CD14-positive monocyte (primary cell): ENCODE data around the gene MRGPRD. TPM values are rescaled to one million over a fixed set of nuclear protein-coding genes. Genes with fewer than 3 reads are reported as not detected.

ENCODE experiments used
- DNase-seq, 3 donors: peaks; one replicate each; pipeline ENCODE4 v3.0.0-alpha.2; 2011 to 2022
- H2AFZ ChIP-seq: 2 replicates; pipeline ENCODE4 v1.6.0; 2012; ENCODE audit warnings: mild to moderate bottlenecking, low read depth, low read length, inconsistent platforms; ENCODE audit not compliant: insufficient read depth, poor library complexity, severe bottlenecking
- H3K27ac ChIP-seq, 2 donors: 1 replicate in 1 of 2; 2 replicates in 1 of 2; pipeline ENCODE4 v1.5.1; 2012 to 2013; ENCODE audit warnings: low read length in 2 of 2, control low read depth in 1 of 2, inconsistent platforms in 1 of 2, low read depth in 1 of 2, mild to moderate bottlenecking in 1 of 2
- H3K27me3 ChIP-seq, 2 donors: one replicate each; pipeline versions ENCODE4 v1.6.0 to v1.6.1; 2011 to 2013; ENCODE audit warnings: low read length in 2 of 2; ENCODE audit not compliant: control insufficient read depth in 2 of 2, insufficient read depth in 2 of 2
- H3K36me3 ChIP-seq, 2 donors: replicated peaks in 1 of 2; 1 replicate in 1 of 2; 2 replicates in 1 of 2; pipeline versions ENCODE4 v1.5.1 to v1.6.1; 2012 to 2013; ENCODE audit warnings: low read length in 2 of 2, control low read depth in 1 of 2, inconsistent platforms in 1 of 2, mild to moderate bottlenecking in 1 of 2; ENCODE audit not compliant: insufficient read depth in 2 of 2, control insufficient read depth in 1 of 2
- H3K4me1 ChIP-seq, 2 donors: 1 replicate in 1 of 2; 2 replicates in 1 of 2; pipeline versions ENCODE4 v1.5.1 to v1.6.1; 2012 to 2013; ENCODE audit warnings: low read length in 2 of 2, control low read depth in 1 of 2, inconsistent platforms in 1 of 2, mild to moderate bottlenecking in 1 of 2, moderate library complexity in 1 of 2; ENCODE audit not compliant: insufficient read depth in 2 of 2, control insufficient read depth in 1 of 2
- H3K4me2 ChIP-seq: replicated peaks from 2 replicates; pipeline ENCODE3; 2012; ENCODE audit warnings: low read length, moderate library complexity, mild to moderate bottlenecking; ENCODE audit not compliant: poor library complexity, severe bottlenecking; ENCODE audit errors: extremely low read depth
- H3K4me3 ChIP-seq, 3 experiments: fragments of 200-600 bp in 1 of 3; sonication (generic) in 1 of 3; replicated peaks in 1 of 3; 1 replicate in 2 of 3; 2 replicates in 1 of 3; pipeline ENCODE4 v1.5.1; 2011 to 2013; ENCODE audit warnings: low read length in 3 of 3, mild to moderate bottlenecking in 3 of 3, control low read depth in 2 of 3, low read depth in 2 of 3, inconsistent platforms in 1 of 3, moderate library complexity in 1 of 3
- H3K79me2 ChIP-seq: 2 replicates; pipeline ENCODE4 v1.6.0; 2012; ENCODE audit warnings: mild to moderate bottlenecking, control low read depth, inconsistent platforms, low read length, moderate library complexity; ENCODE audit not compliant: insufficient read depth
- H3K9ac ChIP-seq: 2 replicates; pipeline ENCODE4 v1.6.0; 2017; ENCODE audit warnings: low read length, mild to moderate bottlenecking; ENCODE audit not compliant: insufficient read depth, poor library complexity, severe bottlenecking
- H3K9me3 ChIP-seq, 2 donors: replicated peaks in 1 of 2; 1 replicate in 1 of 2; 2 replicates in 1 of 2; pipeline versions ENCODE4 v1.5.1 to v1.6.1; 2012 to 2013; ENCODE audit warnings: low read length in 2 of 2, control low read depth in 1 of 2; ENCODE audit not compliant: control insufficient read depth in 1 of 2, insufficient read depth in 1 of 2
- H4K20me1 ChIP-seq: 2 replicates; pipeline ENCODE4 v1.6.0; 2012; ENCODE audit warnings: mild to moderate bottlenecking, low read length, control low read depth, moderate library complexity; ENCODE audit not compliant: insufficient read depth
- H3K27ac Mint-ChIP-seq, 7 donors: one replicate each; pipeline ENCODE4 v1.8.0; 2020; ENCODE audit warnings: mild to moderate bottlenecking in 7 of 7, mixed read lengths in 7 of 7, moderate library complexity in 6 of 7, inconsistent platforms in 2 of 7
- H3K27me3 Mint-ChIP-seq, 3 donors: one replicate each; pipeline ENCODE4 v1.8.0; 2021 to 2022; ENCODE audit warnings: low read depth in 3 of 3, mild to moderate bottlenecking in 3 of 3, mixed read lengths in 3 of 3, moderate library complexity in 3 of 3, inconsistent platforms in 1 of 3
- H3K36me3 Mint-ChIP-seq, 2 donors: one replicate each; pipeline ENCODE4 v1.8.0; 2020; ENCODE audit warnings: mixed read lengths in 2 of 2, inconsistent platforms in 1 of 2, mild to moderate bottlenecking in 1 of 2
- H3K4me1 Mint-ChIP-seq: one replicate; pipeline ENCODE4 v1.8.0; 2020; ENCODE audit warnings: mild to moderate bottlenecking, mixed read lengths
- H3K4me3 Mint-ChIP-seq, 2 donors: one replicate each; pipeline ENCODE4 v1.8.0; 2020; ENCODE audit warnings: mild to moderate bottlenecking in 2 of 2, mixed read lengths in 2 of 2, moderate library complexity in 1 of 2
- H3K9me3 Mint-ChIP-seq, 7 donors: one replicate each; pipeline ENCODE4 v1.8.0; 2020 to 2022; ENCODE audit warnings: mixed read lengths in 7 of 7, mild to moderate bottlenecking in 6 of 7, moderate library complexity in 6 of 7, inconsistent platforms in 2 of 7
- CTCF ChIP-seq: fragments of 200-600 bp; IDR thresholded peaks from one replicate; pipeline ENCODE4 v1.8.0; 2022; ENCODE audit warnings: antibody characterized with exemption, mild to moderate bottlenecking
- WGBS: methylation state at CpG from one replicate; pipeline ENCODE4 v1.1.5; 2013; ENCODE audit warnings: missing lambda C conversion rate; ENCODE audit not compliant: insufficient coverage; 5-methylcytosine and 5-hydroxymethylcytosine counted together
- intact Hi-C, 2 donors: fragments of 100-400 bp; cut with micrococcal nuclease; formaldehyde crosslinking; loops; one replicate each; pipeline versions ENCODE4 v1.15.0 to v1.15.1; 2023
- polyA plus RNA-seq, 3 donors: library from polyadenylated mRNA; depleted of rRNA in 1 of 3; unstranded in 2 of 3; stranded (reverse) in 1 of 3; fragments of 300-500 nt in 2 of 3; fragments of >200 nt in 1 of 3; fragmentation: Illumina TruSeq in 2 of 3; gene quantifications; 1 replicate in 2 of 3; 2 replicates in 1 of 3; pipeline ENCODE4 v1.2.3, GENCODE V29; 2012 to 2021

The MRGPRD gene
- polyA plus RNA-seq, 3 donors: not detected

DNA sequence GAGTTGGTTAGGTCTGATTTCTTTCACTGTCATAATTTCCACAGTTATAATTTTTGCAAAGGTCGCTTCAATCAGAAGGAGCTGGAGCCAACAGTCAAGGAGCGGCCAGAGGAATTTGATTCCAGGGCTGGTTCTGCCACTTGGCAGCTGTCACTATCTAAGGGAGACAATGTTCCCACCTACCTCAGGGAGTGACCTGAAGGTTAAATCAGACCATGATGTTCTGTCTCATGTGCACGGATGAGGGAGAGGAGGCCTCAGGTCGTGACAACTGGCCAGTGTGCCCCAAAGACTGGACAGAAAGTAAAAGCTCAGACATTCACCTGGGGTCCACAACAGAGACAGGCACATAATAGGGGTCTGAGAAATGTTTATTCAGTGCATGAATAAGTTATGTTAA, 7.6 kb downstream of the MRGPRD start:
- Mint-ChIP-seq H3K27me3 (peaks cover 5 to 17% (median 14%) of the 10 kb centered on the region in 3 donors), H3K27ac (no peak overlapping the region), H3K4me3 (no peak overlapping the region), H3K4me1 (peaks cover 1% of the 10 kb centered on the region), H3K9me3 (peaks cover 0 to 4% (median 0%) of the 10 kb centered on the region in 7 donors), H3K36me3 (no peaks in the 10 kb centered on the region)
- H2AFZ ChIP-seq: no peak overlapping the region
- no peaks in the 10 kb centered on the region for H3K79me2 ChIP-seq
- H3K27ac ChIP-seq: no peak overlapping the region
- H4K20me1 ChIP-seq: no peaks in the 10 kb centered on the region
- DNase-seq: no peak
- H3K9me3 ChIP-seq: no peaks in the 10 kb centered on the region
- no peak overlapping the region for H3K9ac ChIP-seq
- H3K4me2 ChIP-seq: no peak overlapping the region
- no peak for TF ChIP-seq CTCF
- H3K27me3 ChIP-seq: peaks cover 0 to 8% of the 10 kb centered on the region in 2 donors
- intact Hi-C loops: no loop called here
- no peak overlapping the region for H3K4me3 ChIP-seq
- WGBS: no CpG with 5 or more reads among the region's 4 CpGs
- H3K36me3 ChIP-seq: no peaks in the 10 kb centered on the region
- no peaks in the 10 kb centered on the region for H3K4me1 ChIP-seq

DNA sequence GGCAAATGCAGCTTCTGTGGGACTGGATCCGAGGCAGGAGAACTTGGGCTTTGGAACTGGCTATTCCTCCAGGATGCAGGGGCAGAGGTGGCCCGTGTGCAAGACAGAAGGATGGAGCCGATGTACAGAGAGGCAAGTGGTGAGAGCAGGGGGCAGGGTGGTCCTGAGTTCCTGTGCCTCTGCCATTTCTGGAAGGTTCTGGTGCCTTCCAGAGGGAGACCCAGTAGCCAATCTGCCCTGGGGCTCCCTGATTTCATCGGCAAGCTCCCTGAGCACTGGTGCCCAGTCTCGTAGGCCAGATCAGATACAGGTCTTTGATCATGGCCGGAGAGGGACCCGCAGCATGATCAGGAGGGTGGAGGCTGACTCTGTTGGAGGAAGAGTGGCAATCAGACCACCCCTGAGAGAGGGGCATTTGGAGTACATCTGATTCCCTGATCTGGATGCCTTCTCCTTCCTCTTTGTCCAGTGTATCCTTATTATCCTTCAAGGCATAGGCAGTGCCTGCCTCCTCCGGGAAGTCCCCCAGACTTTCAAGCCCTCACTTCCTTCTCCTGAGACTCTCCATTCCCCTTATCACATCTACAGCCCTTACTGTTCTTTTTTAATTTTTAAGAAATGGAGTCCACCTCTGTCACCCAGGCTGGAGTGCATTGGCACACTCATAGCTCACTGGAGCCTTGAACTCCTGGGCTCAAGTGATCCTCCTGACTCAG, 9.7 kb downstream of the MRGPRD start:
- H3K4me1 ChIP-seq: no peaks in the 10 kb centered on the region
- no peaks in the 10 kb centered on the region for H3K79me2 ChIP-seq
- Mint-ChIP-seq H3K9me3 (peaks cover 0 to 4% (median 0%) of the 10 kb centered on the region in 7 donors), H3K4me1 (peaks cover 1% of the 10 kb centered on the region), H3K4me3 (no peak overlapping the region), H3K27me3 (peaks cover 5 to 13% (median 9%) of the 10 kb centered on the region in 3 donors), H3K27ac (peak overlapping the region in 1 of 7 donors; percentile 29), H3K36me3 (no peaks in the 10 kb centered on the region)
- WGBS: 98% methylated on average over 5 of the region's 8 CpGs
- no peaks in the 10 kb centered on the region for H3K9me3 ChIP-seq
- DNase-seq: no peak
- intact Hi-C loops: loop anchor here in 1 of 2 donors (1.0 kb wide), 1 partner anchor 11 kb away; no protein-coding TSS in a partner anchor
- no peak overlapping the region for H3K4me3 ChIP-seq
- H3K27ac ChIP-seq: no peak overlapping the region
- H3K36me3 ChIP-seq: no peaks in the 10 kb centered on the region
- TF ChIP-seq CTCF: no peak
- no peak overlapping the region for H3K4me2 ChIP-seq
- H2AFZ ChIP-seq: no peak overlapping the region
- H4K20me1 ChIP-seq: no peaks in the 10 kb centered on the region
- peaks cover 0 to 8% of the 10 kb centered on the region in 2 donors for H3K27me3 ChIP-seq
- H3K9ac ChIP-seq: no peak overlapping the region
